CD4-positive, CD25-positive, alpha-beta regulatory T cell (primary cell): Measurements from ENCODE around the gene LY86. TPM values are rescaled to one million over a fixed set of nuclear protein-coding genes. Genes with fewer than 3 reads are reported as not detected.

ENCODE experiments used
- ATAC-seq, 2 donors: fragments of 150-1000 bp; cut with Tn5 transposase; one replicate each; pipeline ENCODE4 v1.10.0; 2021; ENCODE audit warnings: low read depth in 2 of 2, moderate number of reproducible peaks in 2 of 2, moderate library complexity in 1 of 2
- DNase-seq, 3 donors: peaks; one replicate each; pipeline versions ENCODE4 v3.0.0 to v3.0.0-alpha.2; 2012 to 2022; ENCODE audit warnings: mixed read lengths in 1 of 3
- H3K27ac ChIP-seq: one replicate; pipeline ENCODE4 v1.7.0; 2013; ENCODE audit warnings: mild to moderate bottlenecking, low read length; ENCODE audit not compliant: insufficient read depth, poor library complexity, severe bottlenecking
- H3K27me3 ChIP-seq: one replicate; pipeline ENCODE4 v1.7.0; 2013; ENCODE audit warnings: low read length; ENCODE audit not compliant: control insufficient read depth, insufficient read depth
- H3K36me3 ChIP-seq: one replicate; pipeline ENCODE4 v1.7.0; 2013; ENCODE audit warnings: mild to moderate bottlenecking, low read length, moderate library complexity; ENCODE audit not compliant: control insufficient read depth, insufficient read depth
- H3K4me1 ChIP-seq: 2 replicates; pipeline ENCODE4 v1.7.0; 2013; ENCODE audit warnings: mild to moderate bottlenecking, low read length; ENCODE audit not compliant: insufficient read depth, control insufficient read depth, poor library complexity, severe bottlenecking
- H3K4me3 ChIP-seq: one replicate; pipeline ENCODE4 v1.7.0; 2013; ENCODE audit warnings: low read depth, mild to moderate bottlenecking, low read length, moderate library complexity
- H3K9me3 ChIP-seq, 2 experiments: 1 replicate in 1 of 2; 2 replicates in 1 of 2; pipeline ENCODE4 v1.7.0; 2013; ENCODE audit warnings: low read length in 2 of 2, mild to moderate bottlenecking in 1 of 2, moderate library complexity in 1 of 2; ENCODE audit not compliant: control insufficient read depth in 2 of 2
- H3K27ac Mint-ChIP-seq, 3 donors: one replicate each; pipeline ENCODE4 v1.8.0; 2020 to 2022; ENCODE audit warnings: mild to moderate bottlenecking in 3 of 3, mixed read lengths in 3 of 3, moderate library complexity in 2 of 3
- H3K27me3 Mint-ChIP-seq: one replicate; pipeline ENCODE4 v1.8.0; 2022; ENCODE audit warnings: mild to moderate bottlenecking, mixed read lengths
- H3K36me3 Mint-ChIP-seq: one replicate; pipeline ENCODE4 v1.8.0; 2020; ENCODE audit warnings: mixed read lengths
- H3K4me1 Mint-ChIP-seq, 4 donors: one replicate each; pipeline ENCODE4 v1.8.0; 2020 to 2022; ENCODE audit warnings: mixed read lengths in 4 of 4, mild to moderate bottlenecking in 1 of 4
- H3K4me3 Mint-ChIP-seq, 4 donors: one replicate each; pipeline ENCODE4 v1.8.0; 2020 to 2022; ENCODE audit warnings: mild to moderate bottlenecking in 4 of 4, mixed read lengths in 4 of 4, moderate library complexity in 3 of 4
- H3K9me3 Mint-ChIP-seq, 7 donors: one replicate each; pipeline ENCODE4 v1.8.0; 2020 to 2022; ENCODE audit warnings: mixed read lengths in 7 of 7, mild to moderate bottlenecking in 3 of 7, moderate library complexity in 2 of 7
- polyA plus RNA-seq, 4 donors: library from polyadenylated mRNA; unstranded; fragments of 300-500 nt; fragmentation: Illumina TruSeq; gene quantifications; one replicate each; pipeline ENCODE4 v1.2.3, GENCODE V29; 2021
- total RNA-seq: library from RNA; stranded (reverse); gene quantifications from one replicate; pipeline ENCODE4 v1.2.3, GENCODE V29; 2022

Gene LY86
- total and polyA plus RNA-seq, 5 donors from 2014 or later, result 0.31 to 3.1 (median 1.4) TPM; not detected in 1

GRCh38 chr6:6639572-6639971 lies 51.1 kb downstream of the LY86 start:
- peaks cover 10% of the 10 kb centered on the region for H3K27me3 Mint-ChIP-seq
- H3K4me1 Mint-ChIP-seq, result peaks cover 0 to 10% (median 4%) of the 10 kb centered on the region in 4 donors
- no peak for ATAC-seq
- no peak overlapping the region for H3K4me3 ChIP-seq
- no peaks in the 10 kb centered on the region for H3K36me3 ChIP-seq
- no peak for DNase-seq
- H3K27me3 ChIP-seq, result no peaks in the 10 kb centered on the region
- H3K9me3 Mint-ChIP-seq, result peaks cover 0 to 3% (median 0%) of the 10 kb centered on the region in 7 donors
- H3K9me3 ChIP-seq, result no peaks in the 10 kb centered on the region
- no peak overlapping the region for H3K4me3 Mint-ChIP-seq
- H3K4me1 ChIP-seq, result no peaks in the 10 kb centered on the region
- no peaks in the 10 kb centered on the region for H3K36me3 Mint-ChIP-seq
- peak overlapping the region in 1 of 3 donors; percentile 57 for H3K27ac Mint-ChIP-seq
- no peak overlapping the region for H3K27ac ChIP-seq

GRCh38 chr6:6640926-6641325 lies 52.4 kb downstream of the LY86 start:
- H3K4me1 Mint-ChIP-seq, result peaks cover 0 to 6% (median 0%) of the 10 kb centered on the region in 4 donors
- ATAC-seq (no peak), DNase-seq (no peak)
- Histone ChIP-seq H3K27me3 (no peaks in the 10 kb centered on the region), H3K27ac (no peak overlapping the region), H3K4me1 (no peaks in the 10 kb centered on the region), H3K9me3 (no peaks in the 10 kb centered on the region), H3K36me3 (no peaks in the 10 kb centered on the region), H3K4me3 (no peak overlapping the region)
- H3K9me3 Mint-ChIP-seq, result peaks cover 0 to 3% (median 0%) of the 10 kb centered on the region in 7 donors
- H3K27ac Mint-ChIP-seq, result no peak overlapping the region
- no peaks in the 10 kb centered on the region for H3K36me3 Mint-ChIP-seq
- H3K4me3 Mint-ChIP-seq, result no peak overlapping the region
- H3K27me3 Mint-ChIP-seq, result peaks cover 10% of the 10 kb centered on the region

GRCh38 chr6:6643398-6643797 lies 54.9 kb downstream of the LY86 start:
- no peaks in the 10 kb centered on the region for H3K36me3 ChIP-seq
- H3K9me3 ChIP-seq, result no peaks in the 10 kb centered on the region

GRCh38 chr6:6645261-6645917 lies 56.9 kb downstream of the LY86 start:
- ATAC-seq, result no peak
- Mint-ChIP-seq H3K36me3 (no peaks in the 10 kb centered on the region), H3K27ac (no peak overlapping the region)

More at GRCh38 chr6:6643398-6643797, 54.9 kb downstream of the LY86 start:
- Mint-ChIP-seq H3K36me3 (no peaks in the 10 kb centered on the region), H3K9me3 (peaks cover 0 to 3% (median 0%) of the 10 kb centered on the region in 7 donors), H3K4me3 (no peak overlapping the region), H3K4me1 (peaks cover 0 to 3% (median 0%) of the 10 kb centered on the region in 4 donors), H3K27me3 (peaks cover 10% of the 10 kb centered on the region), H3K27ac (peak overlapping the region in 1 of 3 donors; percentile 62)
- Histone ChIP-seq H3K27ac (no peak overlapping the region), H3K4me3 (no peak overlapping the region), H3K27me3 (no peaks in the 10 kb centered on the region), H3K4me1 (no peaks in the 10 kb centered on the region)
- DNase-seq (no peak), ATAC-seq (no peak)

GRCh38 chr6:6646384-6646783 lies 57.9 kb downstream of the LY86 start:
- Histone ChIP-seq H3K27me3 (no peaks in the 10 kb centered on the region), H3K27ac (no peak overlapping the region), H3K9me3 (no peaks in the 10 kb centered on the region), H3K4me1 (no peaks in the 10 kb centered on the region), H3K4me3 (no peak overlapping the region), H3K36me3 (no peaks in the 10 kb centered on the region)
- ATAC-seq (no peak), DNase-seq (no peak)
- Mint-ChIP-seq H3K4me3 (no peak overlapping the region), H3K36me3 (no peaks in the 10 kb centered on the region), H3K9me3 (peaks cover 0 to 2% (median 0%) of the 10 kb centered on the region in 7 donors), H3K27me3 (peaks cover 9% of the 10 kb centered on the region), H3K4me1 (peaks cover 0 to 13% (median 1%) of the 10 kb centered on the region in 4 donors), H3K27ac (no peak overlapping the region)

More at GRCh38 chr6:6645261-6645917, 56.9 kb downstream of the LY86 start:
- peaks cover 0 to 2% (median 0%) of the 10 kb centered on the region in 7 donors for H3K9me3 Mint-ChIP-seq
- H3K4me3 Mint-ChIP-seq, result no peak overlapping the region
- Histone ChIP-seq H3K27ac (no peak overlapping the region), H3K27me3 (no peaks in the 10 kb centered on the region), H3K9me3 (no peaks in the 10 kb centered on the region), H3K4me3 (no peak overlapping the region), H3K36me3 (no peaks in the 10 kb centered on the region), H3K4me1 (no peaks in the 10 kb centered on the region)
- H3K27me3 Mint-ChIP-seq, result peaks cover 14% of the 10 kb centered on the region
- DNase-seq, result no peak
- peaks cover 0 to 11% (median 0%) of the 10 kb centered on the region in 4 donors for H3K4me1 Mint-ChIP-seq

GRCh38 chr6:6646859-6647258 lies 58.3 kb downstream of the LY86 start:
- Histone ChIP-seq H3K36me3 (no peaks in the 10 kb centered on the region), H3K27ac (no peak overlapping the region), H3K4me1 (no peaks in the 10 kb centered on the region), H3K27me3 (no peaks in the 10 kb centered on the region), H3K4me3 (no peak overlapping the region), H3K9me3 (no peaks in the 10 kb centered on the region)
- H3K27ac Mint-ChIP-seq, result no peak overlapping the region
- peaks cover 0 to 14% (median 3%) of the 10 kb centered on the region in 4 donors for H3K4me1 Mint-ChIP-seq
- DNase-seq (no peak), ATAC-seq (no peak)
- no peak overlapping the region for H3K4me3 Mint-ChIP-seq
- H3K36me3 Mint-ChIP-seq, result no peaks in the 10 kb centered on the region
- peaks cover 0 to 4% (median 0%) of the 10 kb centered on the region in 7 donors for H3K9me3 Mint-ChIP-seq
- H3K27me3 Mint-ChIP-seq, result peaks cover 9% of the 10 kb centered on the region

GRCh38 chr6:6648692-6649343 lies 60.3 kb downstream of the LY86 start:
- Mint-ChIP-seq H3K36me3 (no peaks in the 10 kb centered on the region), H3K4me1 (peaks cover 0 to 21% (median 11%) of the 10 kb centered on the region in 4 donors), H3K9me3 (peaks cover 0 to 4% (median 0%) of the 10 kb centered on the region in 7 donors), H3K27ac (no peak overlapping the region), H3K27me3 (peaks cover 10% of the 10 kb centered on the region), H3K4me3 (no peak overlapping the region)
- Histone ChIP-seq H3K27ac (no peak overlapping the region), H3K9me3 (no peaks in the 10 kb centered on the region), H3K27me3 (no peaks in the 10 kb centered on the region), H3K4me1 (peaks cover 3% of the 10 kb centered on the region), H3K36me3 (no peaks in the 10 kb centered on the region), H3K4me3 (no peak overlapping the region)
- ATAC-seq (no peak), DNase-seq (no peak)
